Smooth muscle cell of the brain vasculature (primary cell): Measurements from ENCODE around the gene FCRL6.

ENCODE experiments used
- DNase-seq: peaks from one replicate; pipeline ENCODE4 v3.0.0-alpha.2; 2012; ENCODE audit warnings: low read depth, low spot score

The FCRL6 gene

GRCh38 chr1:159802111-159802510 is at the start of gene FCRL6:
Gene FCRL6, plus strand, starts transcription at chr1:159802360. Its CDS starts 65 bp downstream, at chr1:159802425.
- no peak for DNase-seq

GRCh38 chr1:159753386-159753785 is 48.8 kb upstream of the FCRL6 start:
- DNase-seq: no peak

- DNase-seq: no peak
These were observed 46.6 kb upstream of the FCRL6 start for GRCh38 chr1:159755451-159756007.

GRCh38 chr1:159756397-159756796 is 45.8 kb upstream of the FCRL6 start:
- no peak for DNase-seq

- DNase-seq: no peak
These were observed 38.5 kb upstream of the FCRL6 start for GRCh38 chr1:159763686-159764085.

- no peak for DNase-seq
These were observed 36.4 kb upstream of the FCRL6 start for GRCh38 chr1:159765806-159766205.

GRCh38 chr1:159771127-159771895 is 30.8 kb upstream of the FCRL6 start:
- no peak for DNase-seq

GRCh38 chr1:159774465-159774864 is 27.7 kb upstream of the FCRL6 start:
- DNase-seq: no peak

GRCh38 chr1:159775716-159776115 is 26.4 kb upstream of the FCRL6 start:
- DNase-seq: no peak

- DNase-seq: no peak
These were observed 23.9 kb upstream of the FCRL6 start for GRCh38 chr1:159778266-159778665.

GRCh38 chr1:159779403-159779851 is 22.7 kb upstream of the FCRL6 start:
- no peak for DNase-seq

GRCh38 chr1:159780583-159781582 is 21.3 kb upstream of the FCRL6 start, which contains the start of gene DUSP23:
Gene DUSP23, plus strand, starts transcription at chr1:159780962. Its CDS starts 139 bp downstream, at chr1:159781101.
- DNase-seq: peak; percentile 93

GRCh38 chr1:159781992-159782391 is 20.2 kb upstream of the FCRL6 start:
- DNase-seq: no peak

- no peak for DNase-seq
These were observed 18.4 kb upstream of the FCRL6 start for GRCh38 chr1:159783724-159784123.

- no peak for DNase-seq
These were observed 15.7 kb upstream of the FCRL6 start for GRCh38 chr1:159786465-159786864.

- DNase-seq: no peak
These were observed 15.2 kb upstream of the FCRL6 start for GRCh38 chr1:159786966-159787365.

GRCh38 chr1:159790237-159790917 is 11.8 kb upstream of the FCRL6 start:
- no peak for DNase-seq

GRCh38 chr1:159791031-159791430 is 11.1 kb upstream of the FCRL6 start:
- DNase-seq: no peak

GRCh38 chr1:159791461-159791860 is 10.7 kb upstream of the FCRL6 start:
- DNase-seq: no peak

- DNase-seq: no peak
These were observed 6.6 kb upstream of the FCRL6 start for GRCh38 chr1:159795534-159795933.

- peak; percentile 62 for DNase-seq
These were observed 3.3 kb upstream of the FCRL6 start for GRCh38 chr1:159798893-159799292.
